Activated T-cell treated with anti-CD3 and anti-CD28 coated beads, Interleukin-2, amount 50 U/mL, for 24 hours (primary cell): Measurements from ENCODE around the gene PAK5.

Source experiments
- DNase-seq: peaks from one replicate; pipeline ENCODE4 v3.0.0-alpha.2; 2020
- H3K27ac Mint-ChIP-seq: 2 replicates; pipeline ENCODE4 v1.8.0; 2020; ENCODE audit warnings: mild to moderate bottlenecking, mixed read lengths
- H3K27me3 Mint-ChIP-seq: 2 replicates; pipeline ENCODE4 v1.8.0; 2020; ENCODE audit warnings: mixed read lengths
- H3K36me3 Mint-ChIP-seq: 2 replicates; pipeline ENCODE4 v1.8.0; 2020; ENCODE audit warnings: low read depth, mixed read lengths
- H3K4me1 Mint-ChIP-seq: 2 replicates; pipeline ENCODE4 v1.8.0; 2020; ENCODE audit warnings: low read depth, mixed read lengths
- H3K4me3 Mint-ChIP-seq: 2 replicates; pipeline ENCODE4 v1.8.0; 2020; ENCODE audit warnings: mild to moderate bottlenecking, moderate library complexity, mixed read lengths
- H3K9me3 Mint-ChIP-seq: 2 replicates; pipeline ENCODE4 v1.8.0; 2020; ENCODE audit warnings: mixed read lengths

Gene PAK5

DNA sequence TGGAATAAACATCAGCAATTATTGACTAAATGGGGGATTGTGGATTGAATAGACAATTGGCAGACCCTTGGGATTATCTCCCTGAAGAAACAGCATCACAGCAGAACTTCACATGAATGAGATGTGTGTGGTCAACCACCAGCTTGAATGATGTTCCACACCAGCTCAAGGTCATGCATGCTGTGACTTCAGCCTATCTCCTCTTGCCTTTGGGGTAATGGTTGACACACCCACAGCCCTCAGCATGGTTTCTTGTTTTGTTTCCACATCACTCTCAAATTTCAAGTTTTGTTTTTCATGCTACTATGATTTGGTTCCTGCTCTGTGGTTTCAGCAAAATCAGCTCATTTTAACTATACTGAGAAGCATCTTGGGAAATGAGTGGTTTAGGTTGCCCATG lies 94.3 kb downstream of the PAK5 start:
- peaks cover 5% of the 10 kb centered on the region for H3K9me3 Mint-ChIP-seq
- H3K27me3 Mint-ChIP-seq: no peaks in the 10 kb centered on the region
- H3K27ac Mint-ChIP-seq: no peak overlapping the region
- DNase-seq: no peak
- no peaks in the 10 kb centered on the region for H3K4me1 Mint-ChIP-seq
- no peak overlapping the region for H3K4me3 Mint-ChIP-seq
- H3K36me3 Mint-ChIP-seq: no peaks in the 10 kb centered on the region

DNA sequence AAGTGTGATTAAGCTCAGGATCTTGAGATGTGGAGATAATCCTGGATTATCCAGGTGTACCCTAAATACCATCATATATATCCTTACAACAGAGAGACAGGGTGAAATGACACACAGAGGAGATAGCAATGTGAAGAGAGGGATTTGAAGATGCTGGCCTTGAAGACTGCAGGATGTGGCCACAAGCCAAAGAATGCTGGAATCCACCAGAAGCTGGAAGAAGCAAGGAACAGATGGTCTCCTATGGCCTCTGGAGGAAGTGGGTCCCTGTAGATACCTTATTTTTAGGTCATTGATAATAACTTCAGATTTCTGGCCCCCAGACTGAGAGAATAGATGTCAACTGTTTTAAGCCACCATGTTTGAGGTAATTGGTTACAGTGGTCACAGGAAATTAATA lies 95.0 kb downstream of the PAK5 start:
- DNase-seq: no peak
- H3K27me3 Mint-ChIP-seq: no peaks in the 10 kb centered on the region
- H3K27ac Mint-ChIP-seq: no peak overlapping the region
- no peak overlapping the region for H3K4me3 Mint-ChIP-seq
- no peaks in the 10 kb centered on the region for H3K4me1 Mint-ChIP-seq
- no peaks in the 10 kb centered on the region for H3K36me3 Mint-ChIP-seq
- H3K9me3 Mint-ChIP-seq: peaks cover 5% of the 10 kb centered on the region

DNA sequence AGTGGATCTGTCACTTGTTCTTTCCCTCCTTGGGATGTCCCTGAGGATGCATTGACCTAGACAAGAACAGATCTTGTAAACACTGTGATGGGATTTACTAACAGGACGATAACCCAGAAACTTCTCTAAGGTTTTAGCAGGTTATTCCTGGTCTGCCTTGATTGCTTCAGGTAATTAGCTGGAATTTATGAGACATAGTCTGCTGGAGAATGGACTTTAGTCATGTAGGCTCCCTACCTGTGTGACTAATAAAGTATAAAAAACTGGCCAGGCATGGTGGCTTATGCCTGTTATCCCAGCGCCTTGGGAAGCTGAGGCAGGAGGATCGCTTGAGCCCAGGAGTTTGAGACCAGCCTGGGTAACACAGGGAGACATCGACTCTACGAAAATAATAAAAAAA lies 96.1 kb downstream of the PAK5 start:
- Mint-ChIP-seq H3K36me3 (no peaks in the 10 kb centered on the region), H3K9me3 (peaks cover 5% of the 10 kb centered on the region), H3K4me1 (no peaks in the 10 kb centered on the region), H3K27me3 (no peaks in the 10 kb centered on the region), H3K4me3 (no peak overlapping the region), H3K27ac (no peak overlapping the region)
- no peak for DNase-seq

DNA sequence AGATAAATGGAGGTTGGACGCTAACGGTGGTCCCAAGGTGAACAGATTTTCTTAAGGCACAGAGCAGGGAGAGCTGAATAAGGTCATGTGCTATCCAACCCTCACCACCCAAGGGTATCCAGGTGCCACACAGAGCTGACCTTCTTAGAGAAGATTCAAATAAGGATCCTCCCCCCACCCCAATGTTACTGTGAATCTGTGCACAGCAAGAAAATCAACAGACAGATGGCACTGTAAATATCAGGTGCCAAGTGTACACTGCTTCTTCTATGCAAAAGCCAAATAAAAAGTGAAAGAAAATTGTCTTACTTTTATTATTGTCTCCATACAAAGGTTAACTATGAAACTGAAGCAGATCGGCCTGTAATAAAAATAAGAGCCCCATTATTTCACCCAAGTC lies 96.9 kb downstream of the PAK5 start:
- Mint-ChIP-seq H3K9me3 (peaks cover 5% of the 10 kb centered on the region), H3K4me1 (no peaks in the 10 kb centered on the region), H3K27me3 (no peaks in the 10 kb centered on the region), H3K4me3 (no peak overlapping the region), H3K27ac (no peak overlapping the region), H3K36me3 (no peaks in the 10 kb centered on the region)
- DNase-seq: no peak

DNA sequence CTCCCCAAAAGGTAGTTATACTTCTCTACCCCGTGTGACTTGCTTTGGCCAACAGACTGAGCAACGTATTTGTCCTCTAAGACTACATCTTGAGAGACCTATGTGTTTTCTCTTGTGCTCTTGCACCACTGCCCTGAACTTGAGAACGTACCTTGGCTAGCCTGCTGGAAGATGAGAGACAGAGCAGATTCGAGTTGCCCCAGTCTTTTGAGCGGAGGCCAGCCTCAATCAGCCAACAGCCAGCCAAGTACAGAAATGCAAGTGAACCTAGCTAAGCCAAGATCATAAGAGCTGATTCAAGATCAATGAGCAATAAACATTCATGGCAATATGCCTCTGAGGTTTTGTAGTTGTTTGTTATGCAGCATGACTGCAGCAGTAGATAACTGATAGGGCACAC lies 98.4 kb downstream of the PAK5 start:
- Mint-ChIP-seq H3K4me3 (no peak overlapping the region), H3K27me3 (no peaks in the 10 kb centered on the region), H3K36me3 (no peaks in the 10 kb centered on the region), H3K4me1 (no peaks in the 10 kb centered on the region), H3K9me3 (peaks cover 8% of the 10 kb centered on the region), H3K27ac (no peak overlapping the region)
- no peak for DNase-seq

DNA sequence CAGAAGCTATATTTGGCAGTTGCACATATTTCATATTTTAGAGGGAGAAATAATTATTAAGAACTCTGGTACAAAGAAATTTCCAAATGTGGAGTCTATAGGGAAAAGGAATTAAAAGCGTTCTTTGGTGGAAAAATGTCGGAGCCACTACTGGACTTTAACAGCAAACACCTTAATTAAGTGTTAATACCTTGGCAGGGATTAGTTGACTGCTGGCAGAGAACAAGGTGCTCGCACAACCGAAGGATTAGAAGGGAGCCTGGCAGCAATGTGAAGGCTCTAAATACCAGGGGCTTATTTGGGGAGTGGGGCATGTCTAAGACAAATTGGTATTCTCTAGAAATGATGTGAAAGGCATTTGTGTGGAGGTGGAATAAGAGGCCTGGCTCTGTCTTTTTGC lies 98.9 kb downstream of the PAK5 start:
- Mint-ChIP-seq H3K27ac (no peak overlapping the region), H3K4me1 (no peaks in the 10 kb centered on the region), H3K27me3 (no peaks in the 10 kb centered on the region), H3K9me3 (peaks cover 8% of the 10 kb centered on the region), H3K36me3 (no peaks in the 10 kb centered on the region), H3K4me3 (no peak overlapping the region)
- DNase-seq: no peak

DNA sequence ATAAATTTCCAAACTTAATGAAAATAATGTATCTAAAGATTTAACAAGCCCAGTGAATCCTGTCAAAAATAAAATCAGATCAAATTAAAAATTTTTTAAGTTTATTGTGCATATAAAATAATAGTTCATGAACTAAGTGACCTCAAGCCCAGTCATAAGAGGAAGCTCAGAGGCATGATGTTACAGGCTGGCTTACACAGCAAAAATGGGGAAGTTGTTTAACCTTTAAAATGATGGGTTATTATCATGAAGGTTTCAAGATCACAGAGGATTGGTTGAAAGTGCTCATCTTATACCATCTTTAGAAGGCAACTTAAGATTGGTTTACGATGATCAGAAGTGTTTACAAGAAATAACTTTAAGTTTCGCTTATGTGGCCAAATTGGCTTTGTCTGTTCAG lies 102.5 kb downstream of the PAK5 start:
- Mint-ChIP-seq H3K36me3 (no peaks in the 10 kb centered on the region), H3K4me3 (no peak overlapping the region), H3K4me1 (no peaks in the 10 kb centered on the region), H3K27ac (no peak overlapping the region), H3K9me3 (peaks cover 2% of the 10 kb centered on the region), H3K27me3 (no peaks in the 10 kb centered on the region)
- DNase-seq: no peak

DNA sequence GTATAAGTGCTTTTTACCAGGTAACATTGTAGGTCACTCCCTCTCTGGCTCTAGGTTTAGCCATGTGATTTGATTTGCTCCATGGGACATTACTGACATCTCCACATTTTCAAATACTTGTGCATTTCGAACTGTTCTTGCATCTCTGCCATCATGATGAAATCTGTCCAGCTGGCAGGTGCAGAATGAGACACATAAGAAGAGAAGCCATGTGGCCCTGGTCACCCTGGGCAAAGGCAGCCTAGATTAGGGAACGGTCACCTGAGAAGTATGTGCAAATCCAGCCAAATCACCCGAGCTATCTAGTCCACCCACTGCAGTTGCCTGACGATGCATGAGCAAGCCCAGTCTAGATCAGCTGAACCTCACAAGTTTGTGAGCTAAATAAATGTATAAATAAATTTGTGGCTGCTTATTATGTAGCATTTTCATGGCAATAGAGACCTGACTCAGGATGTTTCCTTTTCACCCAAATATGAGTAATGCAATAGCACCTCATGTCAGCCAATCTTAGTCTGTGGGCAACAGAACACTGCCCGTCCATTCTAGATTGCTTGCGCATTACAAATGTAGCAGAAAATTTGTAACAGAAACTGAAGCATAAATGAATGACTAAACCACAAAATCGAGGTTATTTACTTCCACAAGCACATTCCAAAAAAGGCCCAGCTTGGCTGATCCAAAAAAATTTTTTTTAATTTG lies 115.2 kb downstream of the PAK5 start:
- Mint-ChIP-seq H3K27ac (no peak overlapping the region), H3K9me3 (peaks cover 7% of the 10 kb centered on the region), H3K4me3 (no peak overlapping the region), H3K4me1 (no peaks in the 10 kb centered on the region), H3K27me3 (no peaks in the 10 kb centered on the region), H3K36me3 (no peaks in the 10 kb centered on the region)
- no peak for DNase-seq

DNA sequence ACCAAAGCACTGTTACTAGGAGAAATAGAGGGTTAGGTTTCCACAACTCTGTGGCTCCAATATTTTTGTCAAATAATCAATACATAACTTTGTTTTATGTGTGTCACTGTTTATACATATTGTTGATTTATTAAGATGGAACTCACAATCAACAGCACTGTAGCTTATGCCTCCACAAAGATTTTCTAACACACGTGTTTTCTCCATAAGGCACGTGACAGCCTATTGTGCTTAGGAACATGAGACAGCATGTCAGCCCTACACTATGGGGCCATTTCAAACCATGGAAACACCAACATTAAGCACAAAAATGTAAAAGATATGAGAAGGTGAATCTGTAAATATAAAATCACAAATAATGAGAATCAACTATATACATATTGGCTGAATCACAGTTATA lies 127.0 kb downstream of the PAK5 start:
- no peaks in the 10 kb centered on the region for H3K4me1 Mint-ChIP-seq
- no peak overlapping the region for H3K4me3 Mint-ChIP-seq
- peaks cover 2% of the 10 kb centered on the region for H3K9me3 Mint-ChIP-seq
- H3K36me3 Mint-ChIP-seq: no peaks in the 10 kb centered on the region
- H3K27me3 Mint-ChIP-seq: no peaks in the 10 kb centered on the region
- DNase-seq: no peak
- no peak overlapping the region for H3K27ac Mint-ChIP-seq

DNA sequence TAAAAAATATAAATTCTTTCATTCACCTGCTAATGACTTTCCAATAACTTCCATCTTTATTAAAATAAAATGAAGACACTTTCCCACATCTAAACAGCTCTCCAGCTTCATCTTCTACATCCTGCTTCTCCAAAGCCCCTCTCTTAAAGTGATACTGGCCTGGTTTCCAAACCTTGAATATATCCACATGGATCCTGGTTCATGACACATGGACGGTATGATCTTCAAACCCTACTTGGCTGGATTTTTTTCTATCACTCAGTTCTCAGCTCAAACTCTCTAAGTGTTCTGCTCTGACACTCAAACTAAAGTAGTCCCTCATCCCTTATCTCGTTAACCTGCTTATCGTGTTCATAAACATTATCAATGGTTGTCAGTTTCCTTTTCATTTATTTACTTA lies 128.2 kb downstream of the PAK5 start:
- Mint-ChIP-seq H3K4me1 (no peaks in the 10 kb centered on the region), H3K9me3 (peaks cover 2% of the 10 kb centered on the region), H3K4me3 (no peak overlapping the region), H3K27ac (no peak overlapping the region), H3K36me3 (no peaks in the 10 kb centered on the region), H3K27me3 (no peaks in the 10 kb centered on the region)
- no peak for DNase-seq

DNA sequence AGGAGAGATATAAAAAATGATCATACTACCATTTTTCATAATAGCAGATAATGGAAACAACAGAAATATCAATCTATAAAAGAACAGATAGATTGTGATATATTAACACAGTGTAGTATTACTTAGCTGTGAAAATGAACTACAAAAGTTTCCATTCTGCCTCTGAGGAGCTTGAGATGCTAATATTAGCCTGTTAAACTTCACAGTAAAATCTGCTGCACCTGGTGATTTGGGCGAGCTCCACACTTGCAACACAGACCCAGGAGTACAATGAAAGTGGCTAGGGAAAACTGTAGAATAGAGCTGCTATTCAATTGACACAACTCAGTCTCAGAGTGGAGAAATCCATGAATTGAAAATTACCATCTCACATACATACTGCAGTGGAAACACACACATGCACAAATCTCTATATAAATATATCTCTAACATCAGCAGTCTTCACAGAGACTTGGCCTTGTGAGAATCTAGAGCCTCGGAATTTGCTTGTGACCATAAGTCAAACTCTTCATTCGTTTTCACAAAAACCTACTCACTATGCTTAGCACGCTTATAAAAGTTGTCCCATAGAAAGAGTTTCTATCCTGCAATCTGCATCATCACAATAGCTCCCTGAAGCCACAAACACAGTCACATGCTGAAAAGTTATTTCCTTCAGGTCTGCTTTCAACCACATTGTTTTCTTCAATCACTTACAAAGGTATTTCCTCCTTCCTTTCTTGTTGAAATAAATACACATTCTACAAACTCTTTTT lies 133.0 kb downstream of the PAK5 start:
- DNase-seq: no peak
- no peaks in the 10 kb centered on the region for H3K36me3 Mint-ChIP-seq
- peaks cover 2% of the 10 kb centered on the region for H3K9me3 Mint-ChIP-seq
- H3K4me1 Mint-ChIP-seq: no peaks in the 10 kb centered on the region
- no peak overlapping the region for H3K27ac Mint-ChIP-seq
- H3K27me3 Mint-ChIP-seq: no peaks in the 10 kb centered on the region
- no peak overlapping the region for H3K4me3 Mint-ChIP-seq

DNA sequence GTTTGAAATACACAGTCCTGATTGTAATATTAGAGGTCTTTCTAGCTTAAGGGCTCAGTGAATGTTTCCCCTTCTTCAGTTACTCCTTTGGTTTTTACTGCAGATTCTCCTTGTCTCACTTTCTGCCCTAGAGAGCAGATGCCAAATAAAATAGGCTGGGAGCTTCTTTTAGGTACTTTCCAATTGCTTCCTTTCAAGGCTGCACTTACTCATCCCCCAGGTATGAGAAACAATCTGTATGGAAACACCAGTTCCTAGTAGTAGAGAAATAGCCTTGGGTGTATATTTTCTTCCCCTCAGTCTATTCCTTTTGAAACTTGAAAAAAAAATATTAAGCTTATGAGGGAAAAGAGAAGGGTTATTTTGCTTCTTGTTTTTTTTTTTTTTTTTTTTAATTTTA lies 139.7 kb downstream of the PAK5 start:
- Mint-ChIP-seq H3K27ac (no peak overlapping the region), H3K36me3 (no peaks in the 10 kb centered on the region), H3K4me3 (no peak overlapping the region), H3K27me3 (no peaks in the 10 kb centered on the region), H3K9me3 (peaks cover 3% of the 10 kb centered on the region), H3K4me1 (no peaks in the 10 kb centered on the region)
- no peak for DNase-seq

DNA sequence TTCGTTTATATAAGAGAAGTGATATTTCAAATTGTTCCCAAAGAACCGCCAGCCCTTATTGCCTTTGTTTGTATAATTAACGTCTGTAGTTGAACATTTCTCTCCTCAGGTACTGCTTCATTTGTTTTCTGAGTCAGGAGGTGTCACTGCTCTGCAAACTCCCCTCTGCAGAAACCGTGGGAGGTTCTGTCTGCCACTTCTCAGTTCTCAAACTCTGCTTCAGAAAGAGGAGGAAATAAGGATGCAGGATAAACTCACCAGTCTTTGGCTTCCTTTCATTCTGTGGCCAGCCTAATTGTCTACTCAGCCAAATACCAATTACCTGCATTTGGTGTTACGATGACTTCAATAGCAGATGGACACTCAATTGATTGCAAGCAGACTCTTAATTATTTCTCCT lies 149.8 kb downstream of the PAK5 start:
- Mint-ChIP-seq H3K9me3 (no peaks in the 10 kb centered on the region), H3K4me1 (no peaks in the 10 kb centered on the region), H3K4me3 (no peak overlapping the region), H3K36me3 (no peaks in the 10 kb centered on the region), H3K27me3 (no peaks in the 10 kb centered on the region), H3K27ac (no peak overlapping the region)
- DNase-seq: no peak

DNA sequence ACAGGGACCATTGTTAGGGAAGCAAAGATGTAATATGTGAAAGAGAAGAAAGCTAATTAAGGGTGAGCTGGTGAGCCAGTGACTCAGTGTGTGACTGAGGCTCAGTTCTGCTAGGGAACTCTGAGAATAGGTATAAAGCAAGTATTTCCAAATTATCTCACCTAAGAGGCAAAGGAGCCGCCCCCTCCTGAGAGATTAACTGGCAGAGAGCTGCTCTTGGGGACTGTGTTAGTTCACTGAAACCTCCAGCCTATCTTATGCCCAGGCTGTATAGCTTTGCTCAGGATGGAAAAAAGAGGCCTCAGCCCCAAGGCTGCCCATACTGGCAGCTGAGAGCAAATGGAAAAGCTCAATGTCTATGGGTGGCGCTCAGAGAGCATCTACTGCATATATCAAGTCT lies 152.0 kb downstream of the PAK5 start:
- no peak for DNase-seq
- Mint-ChIP-seq H3K27ac (no peak overlapping the region), H3K4me3 (no peak overlapping the region), H3K9me3 (no peaks in the 10 kb centered on the region), H3K27me3 (no peaks in the 10 kb centered on the region), H3K36me3 (no peaks in the 10 kb centered on the region), H3K4me1 (no peaks in the 10 kb centered on the region)

DNA sequence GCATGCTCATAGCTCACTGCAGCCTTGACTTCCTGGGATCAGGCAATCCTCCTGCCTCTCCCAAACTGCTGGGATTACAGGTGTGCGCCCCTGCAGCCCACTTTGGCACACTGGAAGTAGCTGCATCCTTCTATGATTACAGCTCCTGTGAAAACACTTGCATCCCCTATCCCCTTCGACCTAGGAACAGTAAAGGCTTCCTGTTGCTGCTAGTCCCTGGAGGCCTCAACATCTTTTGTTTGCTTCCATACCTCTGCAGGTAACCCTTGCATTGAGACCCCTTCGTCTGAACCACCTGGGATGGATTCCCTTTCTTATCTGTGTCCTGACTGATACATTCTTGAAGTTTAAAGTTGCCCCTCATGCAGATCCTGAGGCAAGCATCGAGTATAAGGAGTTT lies 152.4 kb downstream of the PAK5 start:
- Mint-ChIP-seq H3K9me3 (no peaks in the 10 kb centered on the region), H3K4me3 (no peak overlapping the region), H3K27me3 (no peaks in the 10 kb centered on the region), H3K27ac (no peak overlapping the region), H3K36me3 (no peaks in the 10 kb centered on the region), H3K4me1 (no peaks in the 10 kb centered on the region)
- DNase-seq: no peak
